Vagina (tissue), 2 donors: ENCODE measurements around the gene GRIK2. TPM values are rescaled to one million over a fixed set of nuclear protein-coding genes. Genes with fewer than 3 reads are reported as not detected.

Source experiments
- DNase-seq, 2 donors: peaks; one replicate each; pipeline ENCODE4 v3.0.0-alpha.2; 2017; ENCODE audit errors: extremely low spot score in 2 of 2
- H3K27ac ChIP-seq: fragments of 200-600 bp; sonication (generic); one replicate; pipeline ENCODE4 v1.5.1; 2019
- H3K27me3 ChIP-seq: fragments of 200-600 bp; sonication (generic); one replicate; pipeline ENCODE4 v1.5.1; 2019
- H3K36me3 ChIP-seq, 2 donors: fragments of 200-600 bp; sonication (generic); one replicate each; pipeline ENCODE4 v1.5.1; 2017 to 2019
- H3K4me1 ChIP-seq: fragments of 200-600 bp; sonication (generic); one replicate; pipeline ENCODE4 v1.5.1; 2019
- H3K4me3 ChIP-seq, 2 donors: fragments of 200-600 bp; sonication (generic); 1 replicate in 1 of 2; 2 replicates in 1 of 2; pipeline ENCODE4 v1.5.1; 2016 to 2019
- H3K9me3 ChIP-seq: fragments of 200-600 bp; sonication (generic); one replicate; pipeline ENCODE4 v1.5.1; 2019
- CTCF ChIP-seq, 3 experiments: fragments of 450-650 bp in 2 of 3; fragments of 200-600 bp in 1 of 3; sonication (generic) in 1 of 3; IDR thresholded peaks; one replicate each; pipeline ENCODE4 v1.5.1; 2017 to 2019; ENCODE audit warnings: antibody characterized with exemption in 3 of 3, mild to moderate bottlenecking in 2 of 3, moderate library complexity in 2 of 3
- POLR2A ChIP-seq, 2 donors: fragments of 450-650 bp; IDR thresholded peaks; one replicate each; pipeline ENCODE4 v1.6.1; 2017; ENCODE audit warnings: antibody characterized with exemption in 2 of 2, mild to moderate bottlenecking in 2 of 2, moderate library complexity in 2 of 2
- POLR2AphosphoS5 ChIP-seq, 2 donors: sonication (generic); formaldehyde crosslinking; IDR thresholded peaks; one replicate each; pipeline ENCODE4 v1.9.0; 2017; ENCODE audit warnings: antibody characterized with exemption in 2 of 2, mild to moderate bottlenecking in 2 of 2, low read depth in 1 of 2; ENCODE audit not compliant: insufficient read depth in 1 of 2
- intact Hi-C: fragments of 100-400 bp; cut with DNase I; formaldehyde crosslinking; loops from one replicate; pipeline ENCODE4 v1.15.1; 2023
- total RNA-seq: library from RNA; depleted of rRNA; stranded (reverse); fragments of >200 nt; gene quantifications from one replicate; pipeline ENCODE4 v1.2.3, GENCODE V29; 2016

Gene GRIK2
- total RNA-seq, 1 donor from 2014 or later, result 8.8 TPM

- H3K36me3 ChIP-seq, result no peaks in the 10 kb centered on the region
- no peaks in the 10 kb centered on the region for H3K9me3 ChIP-seq
- DNase-seq, result no peak
- H3K4me1 ChIP-seq, result no peaks in the 10 kb centered on the region
- H3K27ac ChIP-seq, result no peak overlapping the region
- no peak for TF ChIP-seq CTCF (IDR thresholded peaks at IDR 0.05)
- no peak for TF ChIP-seq POLR2AphosphoS5 (IDR thresholded peaks at IDR 0.05; ENCODE audit: insufficient read depth in 1 of 2, low read depth in 1 of 2)
- TF ChIP-seq POLR2A (IDR thresholded peaks at IDR 0.05), result no peak
- no peak overlapping the region for H3K4me3 ChIP-seq
- intact Hi-C loops, result no loop called here
- no peaks in the 10 kb centered on the region for H3K27me3 ChIP-seq
Observed at GRCh38 chr6:101800598-101800997, 407.1 kb downstream of the GRIK2 start.

- no peak for TF ChIP-seq POLR2AphosphoS5 (IDR thresholded peaks at IDR 0.05; ENCODE audit: insufficient read depth in 1 of 2, low read depth in 1 of 2)
- no peaks in the 10 kb centered on the region for H3K36me3 ChIP-seq
- no peaks in the 10 kb centered on the region for H3K9me3 ChIP-seq
- no peak overlapping the region for H3K4me3 ChIP-seq
- no peak for DNase-seq
- H3K27me3 ChIP-seq, result no peaks in the 10 kb centered on the region
- H3K27ac ChIP-seq, result no peak overlapping the region
- H3K4me1 ChIP-seq, result no peaks in the 10 kb centered on the region
- intact Hi-C loops, result no loop called here
Observed at GRCh38 chr6:101803136-101803535, 409.6 kb downstream of the GRIK2 start.

- H3K9me3 ChIP-seq, result no peaks in the 10 kb centered on the region
- DNase-seq, result no peak
- H3K4me3 ChIP-seq, result no peak overlapping the region
- no peaks in the 10 kb centered on the region for H3K36me3 ChIP-seq
- H3K27ac ChIP-seq, result no peak overlapping the region
- H3K4me1 ChIP-seq, result no peaks in the 10 kb centered on the region
- no peak for TF ChIP-seq POLR2AphosphoS5 (IDR thresholded peaks at IDR 0.05; ENCODE audit: insufficient read depth in 1 of 2, low read depth in 1 of 2)
- TF ChIP-seq POLR2A (IDR thresholded peaks at IDR 0.05), result no peak
- no peak for TF ChIP-seq CTCF (IDR thresholded peaks at IDR 0.05)
- no peaks in the 10 kb centered on the region for H3K27me3 ChIP-seq
- intact Hi-C loops, result no loop called here
Observed at GRCh38 chr6:101806241-101806640, 412.7 kb downstream of the GRIK2 start.

GRCh38 chr6:101811108-101811507, 417.6 kb downstream of the GRIK2 start:
- Histone ChIP-seq H3K27me3 (no peaks in the 10 kb centered on the region), H3K4me1 (no peaks in the 10 kb centered on the region), H3K36me3 (no peaks in the 10 kb centered on the region), H3K4me3 (no peak overlapping the region), H3K9me3 (no peaks in the 10 kb centered on the region), H3K27ac (no peak overlapping the region)
- no peak for DNase-seq
- intact Hi-C loops, result no loop called here
- TF ChIP-seq CTCF (IDR thresholded peaks at IDR 0.05), result no peak
- TF ChIP-seq POLR2AphosphoS5 (IDR thresholded peaks at IDR 0.05; ENCODE audit: insufficient read depth in 1 of 2, low read depth in 1 of 2), result no peak
- TF ChIP-seq POLR2A (IDR thresholded peaks at IDR 0.05), result no peak

GRCh38 chr6:101816716-101817115, 423.2 kb downstream of the GRIK2 start:
- no peak for DNase-seq

More at GRCh38 chr6:101816716-101817115, 423.2 kb downstream of the GRIK2 start:
- no peak for TF ChIP-seq CTCF (IDR thresholded peaks at IDR 0.05)
- no peak for TF ChIP-seq POLR2A (IDR thresholded peaks at IDR 0.05)
- no peak for TF ChIP-seq POLR2AphosphoS5 (IDR thresholded peaks at IDR 0.05; ENCODE audit: insufficient read depth in 1 of 2, low read depth in 1 of 2)
- Histone ChIP-seq H3K4me1 (no peaks in the 10 kb centered on the region), H3K9me3 (no peaks in the 10 kb centered on the region), H3K27ac (no peak overlapping the region), H3K4me3 (no peak overlapping the region), H3K27me3 (no peaks in the 10 kb centered on the region), H3K36me3 (no peaks in the 10 kb centered on the region)
- intact Hi-C loops, result no loop called here
